ENCODE data around the gene HDLBP.

The HDLBP gene

GRCh38 chr2:241315093-241315878 lies at the start of gene HDLBP:
Gene HDLBP (minus strand): TSS chr2:241315672. CDS start chr2:241266869, 48,803 bp downstream.
- DNase-seq, result peak; percentile 100

GRCh38 chr2:241364781-241365180 lies 49.3 kb upstream of the HDLBP start:
- DNase-seq, result no peak

DNA sequence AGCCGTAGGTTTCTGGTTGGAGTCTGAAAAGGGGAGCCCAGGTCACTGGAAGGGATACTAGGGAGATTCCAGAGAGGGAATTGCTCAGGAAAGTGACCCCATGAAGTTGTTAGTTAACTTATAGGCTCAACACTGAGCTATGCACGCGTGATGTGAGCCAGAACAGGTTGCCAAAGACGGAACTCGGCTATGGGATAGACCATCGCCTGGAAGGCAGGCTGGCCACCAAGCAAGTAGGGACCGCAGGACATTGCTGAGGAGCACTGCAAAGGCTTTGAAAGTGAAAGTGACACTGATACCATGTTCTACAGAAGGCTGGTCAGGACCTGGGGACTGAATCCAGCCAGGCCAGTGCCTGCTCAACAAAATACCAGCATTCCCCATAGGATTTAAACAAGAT lies 48.0 kb upstream of the HDLBP start:
- DNase-seq, result no peak

- DNase-seq, result no peak
Measured at GRCh38 chr2:241359481-241360045, 44.1 kb upstream of the HDLBP start.

- DNase-seq, result peak; percentile 44
Measured at GRCh38 chr2:241358470-241358869, 43.0 kb upstream of the HDLBP start.

- DNase-seq, result no peak
Measured at GRCh38 chr2:241357531-241357930, 42.1 kb upstream of the HDLBP start.

GRCh38 chr2:241356871-241357260 lies 41.4 kb upstream of the HDLBP start:
- no peak for DNase-seq

DNA sequence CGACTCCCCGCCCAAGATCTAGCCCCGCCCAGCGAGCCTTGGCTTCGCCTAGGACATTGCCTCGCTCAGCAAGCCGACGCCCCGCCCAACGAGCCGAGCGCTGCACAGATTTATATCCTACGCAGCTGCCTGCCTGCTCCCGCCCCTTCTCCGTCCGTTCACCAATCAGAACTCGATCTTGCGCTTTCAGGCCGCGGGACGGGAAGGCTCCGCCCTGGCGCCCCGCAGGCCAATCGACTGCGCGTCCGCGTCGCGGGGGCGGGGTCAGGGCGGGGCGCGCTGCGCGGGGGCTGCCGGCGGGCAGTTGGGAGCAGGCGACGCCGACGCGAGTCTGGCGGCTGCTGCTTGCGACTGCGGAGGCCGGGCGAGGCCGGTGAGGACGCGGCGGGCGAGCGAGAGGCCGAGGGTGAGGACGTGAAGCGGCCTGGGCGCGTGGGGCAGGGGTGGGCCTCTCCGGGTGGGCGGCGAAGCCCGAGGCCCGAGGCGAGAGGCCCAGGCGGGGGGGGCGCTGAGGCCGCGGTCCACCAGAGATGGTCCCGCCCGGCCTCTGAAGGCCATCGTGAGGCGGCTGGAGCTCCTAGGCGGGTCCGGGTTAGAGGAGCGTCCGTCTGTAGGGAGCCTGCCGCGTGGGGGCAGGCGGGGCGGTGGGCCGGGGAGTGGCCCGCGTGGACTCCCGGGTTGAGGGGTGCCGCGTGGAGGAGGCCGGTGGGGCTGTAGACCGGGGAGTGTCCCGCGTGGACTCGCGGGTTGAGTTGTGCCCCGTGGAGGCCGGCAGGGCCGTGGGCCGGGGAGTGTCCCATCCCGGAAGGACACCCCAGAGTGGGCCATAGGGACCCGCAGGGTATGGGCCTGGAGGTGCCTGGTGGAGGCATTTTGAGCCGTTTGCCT lies 40.8 kb upstream of the HDLBP start, which contains the start of gene FARP2:
Gene FARP2 (plus strand): TSS at position 303 of the 888 bp plus-strand sequence. CDS start 16,823 bp downstream, outside the sequence.
- peak; percentile 97 for DNase-seq

- DNase-seq, result peak; percentile 84
Measured at GRCh38 chr2:241354668-241355658, 39.5 kb upstream of the HDLBP start.

- DNase-seq, result no peak
Measured at GRCh38 chr2:241352227-241352626, 36.8 kb upstream of the HDLBP start.

GRCh38 chr2:241351640-241352031 lies 36.2 kb upstream of the HDLBP start:
- DNase-seq, result no peak

- DNase-seq, result no peak
Measured at GRCh38 chr2:241350878-241351639, 35.6 kb upstream of the HDLBP start.

DNA sequence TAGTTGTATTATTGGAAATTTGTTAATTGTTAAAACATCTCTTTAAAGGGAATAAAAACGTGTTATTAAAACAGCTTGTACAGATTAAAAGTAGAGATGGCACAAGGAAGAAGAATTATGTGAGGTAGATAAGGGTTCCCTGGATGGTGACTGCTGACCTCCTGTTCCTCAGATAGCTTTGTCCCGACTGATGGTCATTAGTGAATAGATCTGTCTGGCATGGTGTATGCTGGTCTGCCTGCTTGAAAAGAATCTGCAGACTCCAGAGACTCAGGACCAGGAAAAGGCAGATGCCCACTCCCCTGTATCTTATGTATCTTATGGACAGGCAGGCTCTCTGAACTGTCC lies 35.0 kb upstream of the HDLBP start:
- no peak for DNase-seq

DNA sequence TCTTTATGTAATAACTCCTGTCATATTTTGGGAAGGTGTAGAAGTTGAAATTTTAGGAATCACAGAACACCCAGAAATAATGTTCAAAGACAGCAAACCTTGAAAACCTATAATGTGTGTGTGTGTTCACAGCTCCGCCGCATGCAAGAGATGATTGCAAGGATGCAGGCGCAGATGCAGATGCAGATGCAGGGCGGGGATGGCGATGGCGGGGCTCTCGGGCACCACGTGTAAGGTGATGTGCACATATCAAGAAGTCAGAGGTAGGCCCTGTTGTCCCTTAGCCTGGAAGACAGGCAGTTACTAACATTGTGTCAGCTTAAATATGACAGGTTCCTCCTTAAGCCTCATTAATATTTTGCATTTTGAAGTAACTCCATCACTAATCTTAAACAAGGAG lies 34.5 kb upstream of the HDLBP start:
- no peak for DNase-seq

DNA sequence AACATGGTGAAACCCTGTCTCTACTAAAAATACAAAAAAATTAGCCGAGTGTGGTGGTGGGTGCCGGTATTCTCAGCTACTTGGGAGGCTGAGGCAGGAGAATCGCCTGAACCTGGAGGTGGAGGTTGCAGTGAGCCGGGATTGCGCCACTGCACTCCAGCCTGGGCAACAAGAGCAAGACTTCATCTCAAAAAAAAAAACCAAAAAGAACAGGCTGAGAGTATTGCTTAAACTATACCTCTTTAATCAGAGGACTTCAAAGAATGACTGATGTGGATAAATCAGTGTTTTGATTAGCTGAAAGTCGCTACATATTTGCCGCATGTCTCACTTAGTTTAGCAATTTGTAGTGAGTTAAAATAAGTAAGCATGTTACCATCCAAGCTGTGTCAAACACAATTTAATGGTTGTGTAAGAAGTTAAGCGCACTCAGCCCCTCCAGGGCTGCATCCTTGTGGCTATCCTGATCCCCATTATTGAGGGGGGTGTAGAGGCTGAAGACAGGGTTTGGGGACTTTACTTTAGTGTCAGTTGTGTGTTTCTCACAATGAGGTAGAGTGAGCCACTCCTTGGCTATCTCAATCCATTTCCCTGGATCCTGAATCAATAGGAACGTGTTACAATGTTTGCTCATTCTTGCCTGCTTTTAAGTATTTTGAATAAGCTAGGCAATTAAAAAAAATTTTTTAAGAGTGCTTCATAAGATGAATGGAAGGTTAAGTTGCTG lies 29.6 kb upstream of the HDLBP start:
- DNase-seq, result no peak

GRCh38 chr2:241340631-241341163 lies 25.2 kb upstream of the HDLBP start:
- DNase-seq, result no peak

DNA sequence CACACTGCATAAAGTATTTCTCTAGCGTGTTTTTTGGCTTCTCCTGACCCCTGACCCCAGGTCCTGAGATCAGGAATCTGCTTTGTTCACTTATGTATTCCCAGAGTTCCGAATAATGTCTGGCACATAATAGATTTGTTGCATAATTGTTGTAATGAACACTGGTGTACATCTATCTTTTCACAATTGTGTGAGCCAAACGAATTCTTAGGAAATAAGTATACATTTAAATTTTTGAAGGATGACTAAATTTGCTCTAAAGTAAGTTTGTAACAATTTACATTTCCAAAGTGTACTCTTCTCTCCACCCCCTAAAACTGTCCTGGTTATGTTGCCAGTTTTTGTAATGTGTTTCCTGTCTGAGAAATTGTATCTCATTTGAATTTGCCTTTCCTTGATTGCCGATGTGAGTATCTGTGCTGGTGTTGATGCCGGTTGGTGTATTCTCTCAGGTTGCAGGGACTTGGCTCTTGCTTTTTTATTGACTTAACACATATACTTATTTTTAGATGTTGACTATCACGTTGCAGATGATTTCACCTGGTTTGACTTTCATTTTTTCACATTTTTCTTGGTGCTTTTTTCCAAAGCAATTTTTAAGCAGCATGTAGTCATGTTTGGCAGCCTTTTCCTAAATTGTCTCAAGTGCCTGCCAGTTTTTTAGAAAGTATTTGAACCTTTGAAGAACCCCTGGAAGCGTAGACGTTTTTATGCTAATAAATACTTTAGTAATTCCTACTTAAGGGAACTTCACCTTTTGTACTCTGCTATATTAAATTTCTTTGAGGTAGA lies 24.6 kb upstream of the HDLBP start:
- DNase-seq, result no peak

DNA sequence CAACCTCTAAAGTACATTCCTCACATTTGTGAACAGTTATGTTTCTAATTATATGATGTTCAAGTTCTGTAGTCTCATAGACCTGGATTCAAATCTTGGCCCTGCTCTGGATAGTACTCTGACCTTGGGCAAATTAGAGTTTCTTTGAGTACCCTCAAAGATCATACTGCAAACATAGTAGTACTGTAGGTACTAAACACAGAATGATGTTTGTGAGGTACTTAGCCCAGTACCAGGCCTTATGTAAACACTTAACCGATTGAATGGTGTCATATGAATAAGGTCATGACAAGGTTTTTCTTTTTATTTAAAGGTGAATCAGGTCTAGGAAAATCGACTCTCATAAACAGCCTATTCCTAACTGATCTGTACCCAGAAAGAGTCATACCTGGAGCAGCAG lies 19.3 kb upstream of the HDLBP start:
- no peak for DNase-seq

DNA sequence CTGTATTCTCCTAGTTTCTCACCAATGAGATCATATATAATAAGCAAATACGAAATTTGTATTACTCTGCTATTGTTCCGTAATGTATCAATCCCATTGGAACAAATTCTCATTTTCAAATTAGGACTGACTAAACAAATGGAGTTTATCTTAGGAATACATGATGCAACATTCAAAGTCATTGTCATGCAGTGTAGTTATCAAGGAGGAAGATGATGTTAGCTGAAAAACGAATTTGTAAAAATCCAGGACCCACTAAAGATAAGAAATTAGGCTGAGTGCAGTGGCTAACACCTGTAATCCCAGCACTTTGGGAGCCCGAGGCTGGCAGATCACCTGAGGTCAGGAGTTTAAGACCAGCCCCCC lies 15.1 kb upstream of the HDLBP start:
- no peak for DNase-seq
